GM21367 (cell line): Measurements from ENCODE around the gene GPR183.

ENCODE experiments used
- ATAC-seq: cut with Tn5 transposase; IDR thresholded peaks from one replicate; pipeline ENCODE4 v1.9.1; 2021; ENCODE audit not compliant: unreplicated experiment

GPR183 gene

DNA sequence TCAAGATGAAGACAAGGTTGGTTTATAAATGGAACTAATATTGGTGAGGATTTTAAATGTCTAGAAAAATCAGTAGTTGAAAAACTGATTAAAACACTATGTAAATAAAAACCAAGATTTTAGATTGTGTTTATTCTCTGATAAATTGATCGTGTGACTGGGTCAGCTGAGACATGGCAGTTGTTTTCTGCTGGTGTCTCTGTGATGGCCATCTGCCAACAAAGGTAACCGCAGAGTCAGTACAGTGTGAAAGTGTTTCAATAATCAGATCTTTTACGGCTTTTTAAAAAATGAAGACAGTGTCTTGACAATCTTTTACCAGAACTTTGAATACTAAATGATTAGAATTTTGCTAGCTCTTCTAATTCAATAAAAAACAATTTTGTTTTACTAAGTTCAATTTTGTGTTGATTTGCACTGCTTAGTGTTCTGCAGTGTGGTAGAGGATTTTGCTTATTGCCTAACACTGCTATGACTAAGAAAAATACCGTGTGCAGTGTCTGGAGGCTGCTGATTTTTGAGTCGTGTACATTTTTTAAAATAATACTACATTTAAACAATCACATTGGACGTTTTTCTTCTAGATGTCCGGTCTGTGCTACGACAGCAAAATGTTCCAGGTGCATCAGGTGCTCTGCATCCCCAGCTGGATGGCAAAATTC, 32.7 kb upstream of the GPR183 start:
- no peak for ATAC-seq

DNA sequence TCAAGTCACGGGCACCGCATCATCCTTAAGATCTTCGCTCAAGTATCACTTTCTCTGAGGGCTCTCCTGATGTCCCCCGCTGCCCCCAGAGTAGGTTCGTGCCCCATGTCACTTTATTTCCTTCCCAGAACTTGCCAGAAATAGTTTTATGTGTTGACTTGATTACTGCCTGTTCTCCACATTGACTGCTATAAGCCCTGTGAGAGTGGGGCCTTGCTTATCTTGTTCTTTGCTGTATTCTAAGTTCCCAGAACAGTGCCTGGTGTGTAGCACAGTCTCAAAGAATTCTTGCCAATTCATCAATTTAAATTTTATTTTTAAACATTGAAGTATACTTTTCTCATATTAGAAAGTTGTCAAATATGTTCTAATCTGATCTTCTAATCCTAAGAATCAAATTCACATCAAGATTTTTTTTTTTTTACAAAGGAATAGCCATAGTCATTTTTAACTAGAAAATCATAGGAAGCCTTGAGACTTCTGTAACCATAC, 32.1 kb upstream of the GPR183 start:
- no peak for ATAC-seq

- ATAC-seq = peak; percentile 60
Measured at GRCh38 chr13:99335603-99336002, 28.4 kb upstream of the GPR183 start.

DNA sequence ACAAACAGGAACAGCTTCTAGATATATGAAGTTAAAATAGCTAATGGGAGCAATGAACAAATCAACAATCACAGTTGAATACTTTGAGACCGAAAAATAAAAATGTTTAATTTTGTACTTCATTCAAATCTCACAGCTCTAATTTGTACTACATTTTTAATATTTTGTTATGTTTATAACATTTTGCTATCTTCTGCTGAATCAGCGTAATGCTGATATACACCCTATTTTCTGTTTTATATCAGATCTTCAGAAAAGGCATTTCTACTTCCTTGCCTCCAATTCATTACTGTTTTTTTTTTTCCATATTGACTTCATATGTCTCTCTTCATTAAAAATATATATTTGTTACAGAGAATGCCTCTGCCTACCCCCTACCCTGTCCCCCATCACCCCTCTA, 27.9 kb upstream of the GPR183 start:
- no peak for ATAC-seq

DNA sequence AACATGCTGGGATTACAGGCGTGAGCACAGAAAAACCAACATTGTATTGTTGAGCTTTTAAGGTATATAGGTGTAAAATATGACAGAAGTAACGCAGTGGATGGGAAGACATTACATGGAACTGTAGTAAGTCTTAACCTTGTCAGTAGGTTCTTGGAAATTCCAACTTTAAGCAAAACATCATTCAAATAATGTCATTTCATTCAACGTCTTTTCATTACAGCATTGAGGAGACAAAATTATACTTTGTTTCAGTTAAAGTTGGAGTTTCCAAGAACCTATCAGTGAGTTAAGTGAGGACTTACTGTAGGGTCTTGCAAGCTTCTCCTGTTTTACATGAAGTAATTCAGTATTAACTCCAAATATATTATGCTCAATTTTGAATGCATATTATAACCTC, 27.0 kb upstream of the GPR183 start:
- ATAC-seq = no peak

DNA sequence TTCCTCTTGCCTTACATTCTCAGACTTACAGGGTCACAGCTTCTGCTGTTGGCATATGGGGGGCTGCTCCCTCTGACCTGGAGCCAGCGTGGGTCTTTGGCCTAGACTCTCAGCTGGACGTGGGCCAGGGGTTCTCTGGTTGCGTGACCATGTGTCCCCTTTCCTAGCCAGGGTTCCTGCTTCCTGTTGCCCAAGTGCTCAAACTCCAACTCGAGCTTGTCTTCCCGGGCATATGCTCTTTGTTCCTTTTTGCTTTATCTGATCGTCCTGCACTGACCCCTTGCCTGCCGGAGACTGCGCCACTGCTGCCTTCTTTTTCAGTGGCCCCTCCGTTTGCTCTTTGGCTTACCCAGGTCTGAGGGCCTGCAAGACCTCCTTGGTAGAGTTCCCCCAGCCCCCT, 25.3 kb upstream of the GPR183 start:
- no peak for ATAC-seq

DNA sequence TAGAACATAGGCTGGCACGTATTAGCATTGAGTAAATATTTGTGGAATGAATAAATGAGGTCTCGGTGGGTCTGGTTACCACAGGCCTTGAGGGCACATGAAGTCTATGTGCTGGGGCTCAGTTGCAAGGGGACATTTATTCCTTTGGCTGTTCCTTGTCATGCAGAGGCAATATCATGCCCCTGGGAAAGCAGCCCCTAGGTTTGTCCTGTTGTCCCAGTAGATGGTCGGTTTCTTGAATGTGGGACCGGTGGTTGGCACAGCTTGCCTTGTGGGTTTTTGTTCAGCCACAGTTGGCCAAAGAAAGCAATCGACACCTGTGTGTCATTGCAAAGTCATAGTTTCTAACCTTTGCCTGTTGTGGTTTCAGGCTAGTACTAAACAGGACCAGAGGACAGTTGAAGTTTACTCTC, 24.7 kb upstream of the GPR183 start:
- peak; percentile 82 for ATAC-seq

- ATAC-seq = no peak
Measured at GRCh38 chr13:99330942-99331341, 23.7 kb upstream of the GPR183 start.

DNA sequence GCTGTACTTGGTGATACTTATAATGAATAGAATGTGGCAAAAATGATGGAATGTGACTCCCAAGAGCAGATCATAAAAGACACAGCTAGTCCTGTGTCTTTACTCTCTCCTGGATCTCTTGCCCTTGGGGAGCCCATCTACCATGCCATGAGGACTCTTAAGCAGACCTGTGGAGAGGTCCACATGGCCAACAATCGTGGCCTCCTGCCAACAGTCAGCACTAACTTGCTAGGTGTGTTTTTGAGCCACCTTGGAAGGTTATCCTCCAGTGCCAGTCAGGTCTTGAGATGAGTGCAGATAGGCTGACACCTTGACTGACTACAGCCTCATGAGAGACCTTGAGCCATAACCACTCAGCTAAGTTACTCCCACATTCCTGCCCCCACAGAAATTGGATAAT, 22.3 kb upstream of the GPR183 start:
- no peak for ATAC-seq

- no peak for ATAC-seq
Measured at GRCh38 chr13:99327761-99328160, 20.6 kb upstream of the GPR183 start.

DNA sequence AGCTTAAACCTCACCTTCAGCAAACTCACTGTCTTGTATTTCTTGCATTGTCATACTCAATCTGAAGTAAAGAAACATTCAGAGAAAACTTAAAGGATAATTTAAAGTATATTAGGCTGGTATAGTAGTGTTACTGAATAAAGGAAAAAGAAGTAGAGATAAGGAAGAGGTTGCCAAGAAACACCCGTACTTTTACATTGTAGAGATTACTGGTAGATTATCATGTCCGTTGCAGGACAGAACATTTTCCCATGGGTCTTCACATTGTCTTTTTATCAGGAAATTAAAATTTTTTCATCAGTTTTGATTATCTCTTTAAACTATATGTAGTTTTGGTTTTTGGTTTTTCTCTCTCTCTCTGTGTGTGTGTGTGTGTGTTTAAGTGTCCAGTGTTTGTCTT, 19.9 kb upstream of the GPR183 start:
- ATAC-seq = no peak

GRCh38 chr13:99326012-99326411, 18.8 kb upstream of the GPR183 start:
- ATAC-seq = no peak

DNA sequence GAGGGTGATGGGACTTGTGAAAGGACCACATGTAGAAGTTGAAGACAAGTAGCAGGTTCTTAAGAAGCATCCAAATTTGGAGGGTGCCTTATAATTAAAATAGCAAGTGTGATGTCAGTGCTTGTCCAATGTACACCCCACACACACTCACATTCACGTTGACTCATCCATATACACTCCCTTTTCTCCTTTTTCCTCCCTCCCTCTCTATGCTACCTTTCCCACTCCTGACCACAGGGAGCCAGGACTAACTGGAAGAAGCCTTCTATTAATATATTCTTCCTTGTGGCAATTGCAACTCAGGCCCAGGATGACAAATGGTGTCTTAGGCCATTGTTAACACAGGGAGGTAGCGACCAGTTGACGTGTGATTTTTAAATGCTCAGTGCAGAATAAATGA, 16.3 kb upstream of the GPR183 start:
- ATAC-seq = no peak

GRCh38 chr13:99322297-99323103, 15.3 kb upstream of the GPR183 start:
- ATAC-seq = peak; percentile 70

DNA sequence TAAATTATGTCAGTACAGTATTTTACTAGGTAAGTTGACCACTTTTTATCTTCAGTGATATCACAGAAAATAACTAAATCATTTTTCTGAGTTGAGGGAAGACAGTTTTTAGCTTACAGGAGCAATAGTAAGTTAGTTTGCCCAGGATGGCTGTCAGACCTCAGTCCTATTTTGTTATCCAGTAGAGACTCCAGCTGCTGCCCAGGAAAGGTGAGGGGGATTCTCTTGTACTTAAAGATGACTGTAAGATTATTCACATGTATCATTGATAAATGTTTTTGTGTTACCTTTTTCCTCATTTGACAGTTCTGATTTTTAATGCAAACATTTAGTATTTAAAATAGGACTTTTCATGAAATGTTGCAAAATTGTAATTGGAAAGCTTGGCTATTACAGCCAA, 14.5 kb upstream of the GPR183 start:
- no peak for ATAC-seq

DNA sequence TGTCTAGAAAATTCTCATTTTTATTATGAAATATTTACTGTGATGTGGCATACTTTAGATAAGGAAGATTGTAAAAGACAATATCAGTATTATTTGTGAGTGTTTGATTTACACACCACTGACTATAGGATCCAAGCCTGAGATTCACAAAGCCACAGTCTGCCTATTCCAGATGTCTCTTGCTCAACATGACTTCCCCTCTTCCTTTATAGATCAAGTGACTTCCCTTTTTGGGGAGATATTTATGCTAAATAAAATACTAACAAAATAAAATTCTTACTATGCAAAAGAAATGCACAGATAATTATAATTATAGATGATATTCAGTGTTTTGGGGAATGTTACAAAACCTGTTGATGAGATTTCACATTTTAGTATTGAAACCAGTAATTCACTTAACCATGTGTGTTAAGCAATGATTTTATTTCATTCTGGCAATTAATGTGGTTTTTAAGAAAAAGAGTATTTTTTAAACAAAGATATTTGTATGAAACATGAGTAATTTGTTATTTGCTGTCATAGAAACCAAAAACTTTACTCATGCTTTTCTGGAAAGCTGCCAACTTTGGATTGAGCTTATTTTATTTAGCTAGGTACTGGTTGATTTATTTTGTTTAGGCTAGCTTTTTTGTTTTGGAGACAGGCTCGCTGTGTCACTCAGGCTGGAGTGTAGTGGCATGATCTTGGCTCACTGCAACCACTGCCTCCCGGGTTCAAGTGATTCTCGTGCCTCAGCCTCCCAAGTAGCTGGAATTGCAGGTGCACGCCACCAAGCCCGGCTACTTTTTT, 13.7 kb upstream of the GPR183 start:
- no peak for ATAC-seq

GRCh38 chr13:99316657-99317256, 9.6 kb upstream of the GPR183 start:
- no peak for ATAC-seq

DNA sequence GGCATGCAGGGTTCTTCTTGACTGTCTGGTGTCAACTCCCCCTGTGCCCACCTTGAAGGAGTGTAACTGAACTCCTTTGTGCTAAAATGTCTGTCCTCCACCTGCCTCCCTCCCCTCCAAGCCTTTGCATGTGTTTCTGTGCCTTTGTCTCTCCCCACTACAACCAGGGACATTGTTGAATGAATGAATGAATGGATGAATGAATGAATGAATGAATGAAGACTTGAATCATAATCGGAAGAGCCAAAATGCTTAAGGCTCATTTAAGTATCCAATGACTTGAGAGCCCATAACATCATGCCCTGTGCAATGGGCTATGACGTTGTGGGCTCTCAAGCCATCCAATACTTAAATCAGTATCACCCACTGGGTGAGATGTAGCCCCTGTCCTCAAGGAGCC, 9.0 kb upstream of the GPR183 start:
- no peak for ATAC-seq

GRCh38 chr13:99315186-99315585, 8.0 kb upstream of the GPR183 start:
- ATAC-seq = no peak

DNA sequence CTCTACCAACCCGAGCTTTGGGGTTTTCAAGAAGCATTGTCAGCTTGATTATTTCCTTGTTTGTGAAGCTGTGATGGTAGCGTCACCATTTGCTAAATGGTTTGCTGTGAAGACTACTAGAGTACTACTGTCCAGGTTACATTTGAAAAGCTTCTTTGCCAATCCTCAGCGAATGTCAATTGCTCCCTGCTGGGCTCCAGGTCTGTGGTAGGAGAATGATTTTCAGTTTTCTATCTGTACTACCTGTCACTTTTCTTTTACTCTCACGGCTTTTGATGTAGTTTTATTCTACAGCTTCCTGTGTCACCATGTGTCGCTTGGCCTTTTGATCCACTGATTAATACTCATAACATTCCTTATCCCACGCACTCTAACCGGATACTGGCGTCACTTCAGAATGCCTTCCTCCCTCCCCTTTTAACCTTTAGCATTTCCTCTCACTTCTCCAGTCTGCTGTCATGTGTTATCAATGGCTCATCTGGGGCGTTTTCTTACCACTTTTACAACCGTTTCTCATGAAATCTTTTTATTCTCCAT, 7.5 kb upstream of the GPR183 start:
- no peak for ATAC-seq

DNA sequence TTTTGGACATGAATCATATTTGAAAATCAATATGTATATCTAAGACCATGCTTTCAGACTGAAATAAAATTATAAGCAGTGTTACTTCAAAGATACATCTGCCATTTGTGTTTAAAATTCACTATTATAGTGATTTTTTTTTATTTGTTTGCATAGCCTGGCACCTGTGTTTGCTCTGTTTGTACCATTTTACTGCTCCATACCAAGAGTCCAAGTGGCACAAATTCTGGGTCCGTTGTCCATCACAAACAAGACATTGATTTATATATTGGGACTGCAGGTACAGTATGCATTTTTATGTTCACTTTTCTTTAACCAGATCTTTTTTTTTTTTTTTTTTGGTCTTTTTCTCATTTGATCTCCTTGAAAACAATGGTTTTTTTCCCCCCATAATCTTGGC, 6.7 kb upstream of the GPR183 start:
- ATAC-seq = no peak
